ENCODE measurements around the gene MIEN1. TPM values are rescaled to one million over a fixed set of nuclear protein-coding genes. Genes with fewer than 3 reads are reported as not detected.

MIEN1 gene
- total and polyA plus RNA-seq, 2 of the 13 experiments (the other 11 are each of a cell fraction or from before 2014, with no cell fraction given), result 40.6 to 56.6 TPM

- TF ChIP-seq HNRNPH1 (optimal IDR thresholded peaks at IDR 0.05; ENCODE audit: low read depth, low read length) (no peak), MLXIP (CRISPR knock-in tag; IDR thresholded peaks at IDR 0.05; ENCODE audit: borderline replicate concordance) (no peak), ZNF792 (CRISPR knock-in tag; IDR thresholded peaks at IDR 0.05) (peak; percentile 28; the same call in 1 of the 2 replicates), HMG20B (CRISPR knock-in tag; conservative IDR thresholded peaks at IDR 0.05) (peak; percentile 57; the same call in 1 of the 2 replicates), JARID2 (CRISPR knock-in tag; IDR thresholded peaks at IDR 0.05; ENCODE audit: insufficient replicate concordance) (peak; percentile 87), ZNF18 (CRISPR knock-in tag; IDR thresholded peaks at IDR 0.05; ENCODE audit: insufficient replicate concordance) (no peak), ZNF547 (CRISPR knock-in tag; IDR thresholded peaks at IDR 0.05) (0 out of 2 replicates have a peak, but pooled peaks have one; percentile 1), KAT8 (CRISPR knock-in tag; IDR thresholded peaks at IDR 0.05) (peak; percentile 99), SMARCE1 (IDR thresholded peaks at IDR 0.05; ENCODE audit: borderline replicate concordance) (no peak), ZNF564 (CRISPR knock-in tag; IDR thresholded peaks at IDR 0.05) (no peak), REST (IDR thresholded peaks at IDR 0.05; ENCODE audit: borderline replicate concordance in 1 of 2, low read depth in 1 of 2, low read length in 2 of 2) (peak in 1 of 2 experiments; percentile 61; a peak in 1 of 4 replicates), MEIS1 (CRISPR knock-in tag; IDR thresholded peaks at IDR 0.05; ENCODE audit: borderline replicate concordance) (0 out of 2 replicates have a peak, but pooled peaks have one; percentile 14), ZNF3 (CRISPR knock-in tag; IDR thresholded peaks at IDR 0.05) (no peak), POLR2AphosphoS2 (IDR thresholded peaks at IDR 0.05; ENCODE audit: low read depth, low read length) (no peak), CBX1 (IDR thresholded peaks at IDR 0.05; ENCODE audit: low read depth) (no peak), HES4 (CRISPR knock-in tag; IDR thresholded peaks at IDR 0.05; ENCODE audit: borderline replicate concordance) (0 out of 2 replicates have a peak, but pooled peaks have one; percentile 33), ZNF570 (CRISPR knock-in tag; IDR thresholded peaks at IDR 0.05; ENCODE audit: borderline replicate concordance) (no peak), KLF15 (CRISPR knock-in tag; IDR thresholded peaks at IDR 0.05; ENCODE audit: borderline replicate concordance) (peak; percentile 36; the same call in 1 of the 2 replicates), SP1 (IDR thresholded peaks at IDR 0.05) (no peak), SP1 (CRISPR knock-in tag; IDR thresholded peaks at IDR 0.05) (peak; percentile 81), RELA (CRISPR knock-in tag; IDR thresholded peaks at IDR 0.05) (no peak), ZNF263 (CRISPR knock-in tag; IDR thresholded peaks at IDR 0.05) (peak; percentile 70; the same call in 1 of the 2 replicates)
These were observed 42.5 kb downstream of the MIEN1 start, which contains the start of gene PGAP3 (continued) for GRCh38 chr17:39687546-39688474.

All from HepG2 (cell line).